Raji (cell line): ENCODE measurements around the gene CIC.

Experiments used
- POLR2A ChIP-seq: IDR thresholded peaks from 2 replicates; pipeline ENCODE4 v1.6.1; 2011; ENCODE audit warnings: low read depth, low read length, control low read depth; ENCODE audit not compliant: insufficient read depth

The CIC gene

DNA sequence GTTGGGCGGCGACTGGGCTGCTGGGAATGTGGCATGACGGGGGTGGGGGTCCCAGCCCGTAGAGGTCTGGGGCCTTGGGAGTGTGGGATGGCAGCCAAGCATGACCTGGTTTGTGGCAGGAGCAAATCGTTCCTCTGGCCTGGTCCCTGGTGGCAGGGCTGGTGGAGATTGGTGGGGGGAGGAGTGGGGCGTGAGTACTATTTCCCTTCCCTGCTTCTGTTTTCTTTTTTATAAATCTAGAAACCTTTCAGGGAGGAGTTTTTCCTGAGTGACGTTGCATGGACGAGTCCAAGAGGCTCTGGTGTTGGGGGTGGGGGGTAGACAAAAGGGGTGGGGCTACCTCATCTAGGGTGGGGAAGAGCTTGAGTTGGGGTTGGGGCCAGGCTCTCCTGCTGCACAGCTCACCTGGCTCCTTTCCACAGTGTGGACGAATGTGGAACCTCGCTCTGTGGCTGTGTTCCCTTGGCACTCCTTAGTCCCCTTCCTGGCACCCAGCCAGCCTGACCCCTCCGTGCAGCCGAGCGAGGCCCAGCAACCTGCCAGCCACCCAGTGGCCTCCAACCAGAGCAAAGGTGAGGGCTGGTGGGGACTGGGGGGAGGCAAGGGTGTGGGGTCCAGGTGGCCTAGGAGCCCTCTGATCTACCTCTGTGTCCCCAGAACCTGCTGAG, 17.4 kb downstream of the CIC start:
- TF ChIP-seq POLR2A: no peak

DNA sequence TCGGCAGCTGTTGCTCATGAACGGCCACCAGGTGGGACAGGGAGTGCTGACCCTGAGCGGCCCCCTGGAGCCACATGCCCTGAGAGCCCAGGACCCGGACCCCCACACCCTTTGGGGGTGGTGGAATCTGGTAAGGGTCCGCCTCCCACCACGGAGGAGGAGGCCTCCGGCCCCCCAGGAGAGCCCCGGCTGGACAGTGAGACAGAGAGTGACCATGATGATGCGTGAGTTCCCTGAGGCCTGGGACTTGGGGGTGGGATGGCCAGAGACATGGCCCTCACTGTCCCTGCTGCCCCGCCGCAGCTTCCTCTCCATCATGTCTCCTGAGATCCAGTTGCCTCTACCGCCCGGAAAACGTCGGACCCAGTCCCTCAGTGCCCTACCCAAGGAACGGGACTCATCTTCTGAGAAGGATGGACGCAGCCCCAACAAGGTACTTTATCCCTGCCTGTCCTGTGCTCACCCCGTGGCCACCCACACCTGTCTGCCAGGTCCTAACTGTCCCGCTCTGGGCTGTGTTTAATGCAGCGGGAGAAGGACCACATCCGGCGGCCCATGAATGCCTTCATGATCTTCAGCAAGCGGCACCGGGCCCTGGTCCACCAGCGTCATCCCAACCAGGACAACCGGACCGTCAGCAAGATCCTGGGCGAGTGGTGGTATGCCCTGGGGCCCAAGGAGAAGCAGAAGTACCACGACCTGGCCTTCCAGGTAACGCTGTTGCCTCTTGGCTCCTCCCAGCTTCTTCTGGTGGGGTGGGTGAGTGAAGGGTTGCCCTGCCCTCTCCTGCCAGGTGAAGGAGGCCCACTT, 18.2 kb downstream of the CIC start:
- TF ChIP-seq POLR2A: no peak

DNA sequence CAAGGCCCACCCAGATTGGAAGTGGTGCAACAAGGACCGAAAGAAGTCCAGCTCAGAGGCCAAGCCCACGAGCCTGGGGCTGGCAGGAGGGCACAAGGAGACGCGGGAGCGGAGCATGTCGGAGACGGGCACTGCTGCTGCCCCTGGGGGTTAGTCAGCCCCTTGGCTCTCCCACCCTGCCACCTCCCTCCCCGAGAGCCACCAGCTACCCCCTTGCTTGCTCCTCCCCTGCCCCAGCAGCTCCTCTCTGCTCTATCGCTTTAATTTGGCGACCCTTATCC, 18.7 kb downstream of the CIC start:
- no peak for TF ChIP-seq POLR2A

DNA sequence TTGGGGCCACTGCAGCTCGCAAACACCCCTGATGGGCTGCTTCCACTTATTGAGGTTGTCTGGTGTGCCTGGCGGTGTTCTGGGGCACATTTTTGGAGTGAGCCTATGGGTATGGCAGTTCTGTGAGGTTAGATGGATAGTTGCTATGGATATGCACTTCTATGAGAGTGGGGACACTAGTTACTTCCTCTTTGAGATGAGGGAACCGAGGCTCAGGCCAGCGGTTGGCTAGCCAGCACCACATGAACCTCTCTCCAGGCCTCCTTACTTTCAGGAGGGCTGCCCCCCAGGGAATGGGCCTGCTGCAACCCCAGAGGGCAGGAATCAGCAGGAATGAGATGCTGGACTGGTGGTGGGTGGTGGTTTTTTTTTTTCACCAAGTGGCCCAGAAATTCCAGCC, 19.3 kb downstream of the CIC start:
- no peak for TF ChIP-seq POLR2A

DNA sequence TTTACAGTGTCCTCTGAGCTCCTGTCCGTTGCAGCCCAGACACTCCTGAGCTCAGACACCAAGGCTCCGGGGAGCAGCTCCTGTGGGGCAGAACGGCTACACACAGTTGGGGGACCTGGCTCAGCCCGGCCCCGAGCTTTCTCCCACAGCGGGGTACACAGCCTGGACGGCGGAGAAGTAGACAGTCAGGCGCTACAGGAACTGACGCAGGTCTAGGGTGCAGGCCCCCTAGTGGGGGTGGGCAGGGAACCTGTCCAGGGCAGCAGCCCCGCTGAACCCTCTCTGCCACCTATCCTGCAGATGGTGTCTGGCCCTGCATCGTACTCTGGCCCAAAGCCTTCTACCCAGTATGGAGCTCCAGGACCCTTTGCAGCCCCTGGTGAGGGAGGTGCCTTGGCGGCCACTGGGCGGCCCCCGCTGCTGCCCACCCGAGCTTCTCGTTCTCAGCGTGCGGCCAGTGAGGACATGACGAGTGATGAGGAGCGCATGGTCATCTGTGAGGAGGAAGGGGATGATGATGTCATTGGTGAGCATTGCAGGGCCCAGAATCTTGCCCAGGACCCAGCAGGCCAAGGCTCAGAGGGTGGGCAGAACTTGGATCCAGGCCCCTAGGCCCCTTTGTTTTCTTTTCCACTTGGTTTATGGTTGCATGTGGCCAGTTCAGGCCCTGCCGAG, 20.0 kb downstream of the CIC start:
- no peak for TF ChIP-seq POLR2A

DNA sequence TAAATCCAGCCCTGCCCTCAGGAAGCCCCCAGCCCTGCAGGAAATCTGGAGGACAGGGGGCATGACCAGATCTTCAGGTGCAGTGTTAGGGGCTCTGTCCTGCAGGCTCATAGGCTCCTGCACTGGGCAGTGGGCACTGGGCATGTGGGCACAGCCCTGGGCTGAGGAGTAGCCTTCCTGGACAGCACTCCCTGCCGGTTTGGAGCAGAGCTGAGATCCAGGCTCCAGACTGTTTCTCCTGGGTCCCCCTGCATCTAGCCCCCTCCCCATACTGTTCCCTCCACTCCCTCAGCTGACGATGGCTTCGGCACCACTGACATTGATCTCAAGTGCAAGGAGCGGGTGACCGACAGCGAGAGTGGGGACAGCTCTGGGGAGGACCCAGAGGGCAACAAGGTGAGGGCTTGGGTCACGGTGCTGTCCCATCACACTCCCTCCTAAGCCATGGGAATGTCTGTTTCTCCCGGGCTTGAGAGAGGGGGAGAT, 20.5 kb downstream of the CIC start:
- no peak for TF ChIP-seq POLR2A

DNA sequence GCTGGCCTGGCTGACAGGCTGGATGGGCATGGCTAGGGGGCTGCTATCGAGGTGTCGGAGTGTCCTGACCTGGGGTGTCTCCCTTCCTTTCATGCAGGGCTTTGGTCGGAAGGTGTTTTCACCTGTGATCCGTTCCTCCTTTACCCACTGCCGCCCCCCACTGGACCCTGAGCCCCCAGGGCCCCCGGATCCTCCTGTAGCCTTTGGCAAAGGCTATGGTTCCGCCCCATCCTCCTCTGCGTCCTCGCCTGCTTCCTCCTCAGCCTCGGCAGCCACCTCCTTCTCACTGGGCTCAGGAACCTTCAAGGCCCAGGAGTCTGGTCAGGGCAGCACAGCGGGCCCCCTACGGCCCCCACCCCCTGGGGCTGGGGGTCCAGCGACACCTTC, 21.1 kb downstream of the CIC start:
- TF ChIP-seq POLR2A: no peak

DNA sequence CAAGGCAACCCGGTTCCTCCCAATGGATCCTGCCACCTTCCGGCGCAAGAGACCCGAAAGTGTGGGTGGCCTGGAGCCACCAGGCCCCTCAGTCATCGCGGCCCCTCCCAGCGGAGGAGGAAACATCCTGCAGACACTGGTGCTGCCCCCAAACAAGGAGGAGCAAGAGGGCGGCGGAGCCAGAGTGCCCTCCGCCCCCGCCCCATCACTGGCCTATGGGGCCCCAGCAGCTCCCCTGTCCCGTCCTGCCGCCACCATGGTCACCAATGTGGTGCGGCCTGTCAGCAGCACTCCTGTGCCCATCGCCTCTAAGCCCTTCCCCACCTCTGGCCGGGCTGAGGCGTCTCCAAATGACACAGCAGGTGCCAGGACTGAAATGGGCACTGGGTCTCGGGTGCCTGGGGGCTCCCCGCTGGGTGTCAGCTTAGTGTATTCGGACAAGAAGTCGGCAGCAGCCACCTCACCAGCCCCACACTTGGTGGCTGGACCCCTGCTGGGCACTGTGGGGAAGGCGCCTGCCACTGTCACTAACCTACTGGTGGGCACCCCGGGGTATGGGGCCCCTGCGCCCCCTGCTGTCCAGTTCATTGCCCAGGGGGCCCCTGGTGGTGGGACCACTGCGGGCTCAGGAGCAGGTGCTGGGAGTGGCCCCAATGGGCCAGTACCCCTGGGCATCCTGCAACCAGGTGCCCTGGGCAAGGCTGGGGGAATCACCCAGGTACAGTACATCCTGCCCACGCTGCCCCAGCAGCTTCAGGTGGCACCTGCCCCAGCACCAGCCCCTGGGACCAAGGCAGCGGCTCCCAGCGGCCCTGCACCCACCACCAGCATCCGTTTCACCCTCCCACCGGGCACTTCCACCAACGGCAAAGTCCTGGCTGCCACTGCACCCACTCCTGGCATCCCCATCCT, 21.7 kb downstream of the CIC start:
- no peak for TF ChIP-seq POLR2A

DNA sequence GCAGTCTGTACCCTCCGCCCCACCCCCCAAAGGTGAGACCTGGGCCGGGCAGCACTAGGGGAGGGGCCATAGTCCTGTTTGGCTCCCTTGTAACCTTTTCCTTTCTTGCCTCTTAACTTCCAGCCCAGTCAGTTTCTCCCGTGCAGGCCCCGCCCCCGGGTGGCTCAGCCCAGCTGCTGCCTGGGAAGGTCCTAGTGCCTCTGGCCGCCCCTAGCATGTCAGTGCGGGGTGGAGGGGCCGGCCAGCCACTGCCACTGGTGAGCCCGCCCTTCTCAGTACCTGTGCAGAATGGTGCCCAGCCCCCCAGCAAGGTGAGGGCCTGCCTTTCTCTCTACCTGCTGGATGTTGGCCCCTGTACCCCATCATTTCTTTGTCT, 22.4 kb downstream of the CIC start:
- no peak for TF ChIP-seq POLR2A

DNA sequence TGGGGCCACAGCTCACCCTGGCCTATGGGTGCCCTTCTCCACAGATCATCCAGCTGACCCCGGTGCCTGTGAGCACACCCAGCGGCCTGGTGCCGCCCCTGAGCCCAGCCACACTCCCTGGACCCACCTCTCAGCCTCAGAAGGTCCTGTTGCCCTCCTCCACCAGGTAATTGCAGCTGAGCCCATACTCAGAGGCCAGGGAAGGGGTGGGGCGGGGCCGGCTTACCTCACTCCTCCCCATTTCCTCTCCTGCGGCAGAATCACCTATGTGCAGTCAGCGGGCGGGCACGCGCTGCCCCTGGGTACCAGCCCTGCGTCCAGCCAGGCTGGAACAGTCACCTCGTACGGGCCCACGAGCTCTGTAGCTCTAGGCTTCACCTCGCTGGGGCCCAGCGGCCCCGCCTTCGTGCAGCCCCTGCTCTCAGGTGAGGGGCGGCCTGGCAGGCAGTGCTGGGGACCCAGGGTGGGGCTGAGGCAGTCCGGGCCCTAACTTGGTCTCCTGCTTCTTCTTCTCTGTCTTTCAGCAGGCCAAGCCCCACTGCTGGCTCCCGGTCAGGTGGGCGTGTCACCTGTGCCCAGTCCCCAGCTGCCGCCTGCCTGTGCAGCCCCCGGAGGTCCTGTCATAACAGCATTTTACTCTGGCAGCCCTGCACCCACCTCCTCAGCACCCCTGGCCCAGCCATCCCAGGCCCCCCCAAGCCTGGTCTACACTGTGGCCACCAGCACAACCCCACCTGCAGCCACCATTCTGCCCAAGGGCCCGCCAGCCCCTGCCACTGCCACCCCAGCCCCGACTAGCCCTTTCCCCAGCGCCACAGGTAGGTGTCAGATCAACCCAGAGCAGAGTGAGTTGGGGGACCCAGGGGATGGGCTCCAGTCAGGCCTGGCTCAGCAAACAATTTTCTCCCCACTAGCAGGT, 23.2 kb downstream of the CIC start:
- no peak for TF ChIP-seq POLR2A

DNA sequence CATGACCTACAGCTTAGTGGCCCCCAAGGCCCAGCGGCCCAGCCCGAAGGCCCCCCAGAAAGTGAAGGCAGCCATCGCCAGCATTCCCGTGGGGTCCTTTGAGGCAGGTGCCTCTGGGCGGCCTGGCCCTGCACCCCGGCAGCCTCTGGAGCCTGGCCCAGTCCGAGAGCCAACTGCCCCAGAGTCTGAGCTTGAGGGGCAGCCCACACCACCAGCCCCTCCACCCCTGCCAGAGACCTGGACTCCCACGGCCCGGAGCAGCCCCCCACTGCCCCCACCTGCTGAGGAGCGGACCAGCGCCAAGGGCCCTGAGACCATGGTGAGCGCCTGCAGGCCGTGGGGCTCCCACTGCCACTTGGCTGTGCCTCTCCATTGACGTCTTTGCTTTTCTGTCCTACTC, 23.9 kb downstream of the CIC start:
- no peak for TF ChIP-seq POLR2A

DNA sequence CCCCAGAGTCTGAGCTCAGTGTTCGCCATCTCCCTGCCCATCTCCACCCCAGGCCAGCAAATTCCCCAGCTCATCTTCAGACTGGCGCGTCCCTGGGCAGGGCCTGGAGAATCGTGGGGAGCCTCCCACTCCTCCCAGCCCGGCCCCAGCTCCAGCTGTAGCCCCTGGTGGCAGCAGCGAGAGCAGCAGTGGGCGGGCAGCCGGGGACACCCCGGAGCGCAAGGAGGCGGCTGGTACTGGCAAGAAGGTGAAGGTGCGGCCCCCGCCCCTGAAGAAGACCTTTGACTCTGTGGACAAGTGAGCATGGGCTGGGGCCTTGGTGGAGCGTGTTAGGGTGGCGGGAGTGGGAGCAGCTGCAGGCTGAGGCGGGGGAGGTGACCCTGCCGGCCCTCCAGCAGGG, 24.5 kb downstream of the CIC start:
- TF ChIP-seq POLR2A: no peak

DNA sequence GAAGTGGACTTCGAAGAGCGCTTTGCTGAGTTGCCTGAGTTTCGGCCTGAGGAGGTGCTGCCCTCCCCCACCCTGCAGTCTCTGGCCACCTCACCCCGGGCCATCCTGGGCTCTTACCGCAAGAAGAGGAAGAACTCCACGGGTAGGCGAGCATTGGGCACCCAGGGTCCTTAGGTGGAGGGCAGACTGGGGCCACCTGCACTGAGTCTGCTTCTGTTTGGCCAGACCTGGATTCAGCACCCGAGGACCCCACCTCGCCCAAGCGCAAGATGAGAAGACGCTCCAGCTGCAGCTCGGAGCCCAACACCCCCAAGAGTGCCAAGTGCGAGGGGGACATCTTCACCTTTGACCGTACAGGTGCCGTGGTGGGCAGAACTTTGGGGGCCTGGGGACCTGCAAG, 24.9 kb downstream of the CIC start:
- no peak for TF ChIP-seq POLR2A

DNA sequence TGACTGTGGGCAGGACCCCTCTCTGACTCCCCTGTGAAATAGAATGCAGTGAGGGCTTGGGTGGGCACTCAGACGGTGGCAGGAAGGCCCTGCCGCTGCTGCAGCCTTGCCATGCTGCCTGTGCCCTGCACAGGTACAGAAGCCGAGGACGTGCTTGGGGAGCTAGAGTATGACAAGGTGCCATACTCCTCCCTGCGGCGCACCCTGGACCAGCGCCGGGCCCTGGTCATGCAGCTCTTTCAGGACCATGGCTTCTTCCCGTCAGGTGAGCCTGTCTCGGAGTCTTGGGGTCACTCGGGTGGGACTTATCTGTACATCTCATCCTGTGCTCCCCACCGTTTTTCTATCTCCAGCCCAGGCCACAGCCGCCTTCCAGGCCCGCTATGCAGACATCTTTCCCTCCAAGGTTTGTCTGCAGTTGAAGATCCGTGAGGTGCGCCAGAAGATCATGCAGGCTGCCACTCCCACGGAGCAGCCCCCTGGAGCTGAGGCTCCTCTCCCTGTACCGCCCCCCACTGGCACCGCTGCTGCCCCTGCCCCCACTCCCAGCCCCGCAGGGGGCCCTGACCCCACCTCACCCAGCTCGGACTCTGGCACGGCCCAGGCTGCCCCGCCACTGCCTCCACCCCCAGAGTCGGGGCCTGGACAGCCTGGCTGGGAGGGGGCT, 25.6 kb downstream of the CIC start:
- no peak for TF ChIP-seq POLR2A
